GM20431 (cell line): ENCODE measurements around the gene TEKT3.

Experiments used
- in situ Hi-C: fragments of 300-500 bp; cut with MseI, MboI; formaldehyde crosslinking; loops from one replicate; pipeline ENCODE4 v1.15.0; 2020; ENCODE audit warnings: low sequenced_read_pairs; ENCODE audit not compliant: unreplicated experiment

The TEKT3 gene

GRCh38 chr17:15255713-15256454, 85.5 kb downstream of the TEKT3 start:
- in situ Hi-C loops = loop anchor here (25.0 kb wide), 1 partner anchor 256 kb away; no protein-coding TSS in a partner anchor
